Glomerular visceral epithelial cell (primary cell): Measurements from ENCODE around the gene CCNY.
A peak's percentile ranks its signal among the peaks of the same experiment; 100 is the strongest.

Experiments
- DNase-seq: peaks from one replicate; pipeline ENCODE4 v3.0.0-alpha.2; 2016; ENCODE audit errors: extremely low spot score

CCNY gene

GRCh38 chr10:35331894-35332640 is 4.2 kb upstream of the CCNY start:
- DNase-seq, result peak; percentile 77

GRCh38 chr10:35334297-35334696 is 2.0 kb upstream of the CCNY start:
- DNase-seq, result no peak

- peak; percentile 32 for DNase-seq
Measured at GRCh38 chr10:35335133-35336083, 901 bp upstream of the CCNY start.

GRCh38 chr10:35336921-35337823 is 863 bp downstream of the CCNY start:
- DNase-seq, result peak; percentile 45

- no peak for DNase-seq
Measured at GRCh38 chr10:35339942-35340341, 3.6 kb downstream of the CCNY start.

GRCh38 chr10:35340975-35341374 is 4.7 kb downstream of the CCNY start:
- no peak for DNase-seq

- no peak for DNase-seq
Measured at GRCh38 chr10:35341521-35341920, 5.2 kb downstream of the CCNY start.

GRCh38 chr10:35342183-35342753 is 6.0 kb downstream of the CCNY start:
- no peak for DNase-seq

GRCh38 chr10:35343739-35344138 is 7.4 kb downstream of the CCNY start:
- DNase-seq, result no peak

- DNase-seq, result no peak
Measured at GRCh38 chr10:35345383-35345742, 9.1 kb downstream of the CCNY start.

GRCh38 chr10:35346248-35346647 is 9.9 kb downstream of the CCNY start:
- no peak for DNase-seq

GRCh38 chr10:35347121-35347562 is 10.8 kb downstream of the CCNY start:
- no peak for DNase-seq

- DNase-seq, result no peak
Measured at GRCh38 chr10:35347899-35348608, 11.7 kb downstream of the CCNY start.

- no peak for DNase-seq
Measured at GRCh38 chr10:35348609-35349388, 12.5 kb downstream of the CCNY start.

- DNase-seq, result no peak
Measured at GRCh38 chr10:35349389-35349915, 13.1 kb downstream of the CCNY start.

GRCh38 chr10:35351021-35351420 is 14.7 kb downstream of the CCNY start:
- DNase-seq, result no peak

- DNase-seq, result no peak
Measured at GRCh38 chr10:35352097-35352496, 15.8 kb downstream of the CCNY start.

GRCh38 chr10:35352512-35352911 is 16.2 kb downstream of the CCNY start:
- DNase-seq, result no peak

GRCh38 chr10:35353395-35353794 is 17.1 kb downstream of the CCNY start:
- no peak for DNase-seq

GRCh38 chr10:35353805-35354204 is 17.5 kb downstream of the CCNY start:
- no peak for DNase-seq
